Muscle of leg (tissue), 11 donors: ENCODE results near the gene PPP1R10. TPM values are rescaled to one million over a fixed set of nuclear protein-coding genes. Genes with fewer than 3 reads are reported as not detected.
"Not testable (repeated sequence)": the region's sequence is repeated elsewhere in the genome, so short reads cannot be mapped to it uniquely, and the experiment has no call there.

Experiments
- DNase-seq: peaks from one replicate; pipeline ENCODE4 v3.0.0; 2013
- H3K27ac ChIP-seq: one replicate; pipeline ENCODE4 v1.5.1; 2013; ENCODE audit warnings: mild to moderate bottlenecking, low read length, control low read depth
- H3K27me3 ChIP-seq: one replicate; pipeline ENCODE4 v1.6.1; 2013; ENCODE audit warnings: low read length; ENCODE audit not compliant: control insufficient read depth, insufficient read depth
- H3K36me3 ChIP-seq: one replicate; pipeline ENCODE4 v1.6.1; 2013; ENCODE audit warnings: low read length; ENCODE audit not compliant: control insufficient read depth, insufficient read depth
- H3K4me1 ChIP-seq: one replicate; pipeline ENCODE4 v1.6.1; 2013; ENCODE audit warnings: low read length; ENCODE audit not compliant: control insufficient read depth, insufficient read depth
- H3K4me3 ChIP-seq: one replicate; pipeline ENCODE4 v1.5.1; 2013; ENCODE audit warnings: low read length, control low read depth
- H3K9me3 ChIP-seq: replicated peaks from 2 replicates; pipeline ENCODE4 v1.6.1; 2013; ENCODE audit warnings: low read depth, low read length; ENCODE audit not compliant: control insufficient read depth
- WGBS: methylation state at CpG from one replicate; pipeline ENCODE4 v1.1.5; 2013; ENCODE audit warnings: missing lambda C conversion rate; ENCODE audit not compliant: insufficient coverage; 5-methylcytosine and 5-hydroxymethylcytosine counted together
- polyA plus RNA-seq, 8 donors: library from polyadenylated mRNA; unstranded; fragments of 120-200 nt; gene quantifications; one replicate each; pipeline versions ENCODE4 v1.2.1 to v1.2.3, GENCODE V29; 2013; ENCODE audit warnings: inconsistent platforms in 1 of 8, low replicate concordance in 1 of 8; ENCODE audit not compliant: insufficient read length in 8 of 8, insufficient read depth in 1 of 8
- total RNA-seq: library from RNA; stranded (reverse); fragments of 120-200 nt; gene quantifications from one replicate; pipeline ENCODE4 v1.2.4, GENCODE V29; 2013

PPP1R10 gene
- total and polyA plus RNA-seq, 9 donors = 22.4 to 32.7 (median 29.7) TPM

DNA sequence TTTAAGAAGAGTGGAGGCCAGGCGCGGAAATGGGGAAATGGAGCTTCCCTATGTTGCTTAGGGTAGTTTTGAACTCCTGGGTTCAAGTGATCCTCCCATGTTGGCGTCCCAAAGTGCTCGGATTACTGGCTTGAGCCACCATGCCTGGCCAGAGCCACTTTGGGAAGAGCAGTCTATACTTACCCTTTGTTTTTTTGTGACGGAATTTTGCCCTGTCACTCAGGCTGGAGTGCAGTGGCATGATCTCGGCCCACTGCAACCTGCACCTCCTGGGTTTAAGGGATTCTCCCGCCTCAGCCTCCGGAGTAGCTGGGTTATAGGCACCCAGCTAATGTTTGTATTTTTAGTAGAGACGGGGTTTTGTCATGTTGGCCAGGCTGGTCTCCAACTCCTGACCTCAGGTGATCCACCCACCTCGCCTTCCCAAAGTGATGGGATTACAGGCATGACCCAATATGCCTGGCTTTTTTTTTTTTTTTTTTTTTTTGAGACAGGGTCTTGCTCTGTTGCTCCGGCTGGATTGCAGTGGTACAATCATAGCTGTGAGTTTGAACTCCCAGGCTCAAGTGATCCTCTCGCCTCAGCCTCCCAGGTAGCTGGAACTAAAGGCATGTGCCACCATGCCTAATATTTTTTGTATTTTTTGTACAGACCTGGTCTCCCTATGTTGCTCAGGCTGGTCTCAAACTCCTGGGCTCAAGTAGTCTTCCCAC is 18.0 kb downstream of the PPP1R10 start:
- WGBS = 83% methylated on average over 8 of the region's 12 CpGs
- H3K36me3 ChIP-seq = peaks cover 38% of the 10 kb centered on the region
- H3K4me3 ChIP-seq = no peak overlapping the region
- H3K27ac ChIP-seq = no peak overlapping the region
- no peaks in the 10 kb centered on the region for H3K27me3 ChIP-seq
- no peaks in the 10 kb centered on the region for H3K9me3 ChIP-seq
- DNase-seq = no peak
- no peaks in the 10 kb centered on the region for H3K4me1 ChIP-seq

DNA sequence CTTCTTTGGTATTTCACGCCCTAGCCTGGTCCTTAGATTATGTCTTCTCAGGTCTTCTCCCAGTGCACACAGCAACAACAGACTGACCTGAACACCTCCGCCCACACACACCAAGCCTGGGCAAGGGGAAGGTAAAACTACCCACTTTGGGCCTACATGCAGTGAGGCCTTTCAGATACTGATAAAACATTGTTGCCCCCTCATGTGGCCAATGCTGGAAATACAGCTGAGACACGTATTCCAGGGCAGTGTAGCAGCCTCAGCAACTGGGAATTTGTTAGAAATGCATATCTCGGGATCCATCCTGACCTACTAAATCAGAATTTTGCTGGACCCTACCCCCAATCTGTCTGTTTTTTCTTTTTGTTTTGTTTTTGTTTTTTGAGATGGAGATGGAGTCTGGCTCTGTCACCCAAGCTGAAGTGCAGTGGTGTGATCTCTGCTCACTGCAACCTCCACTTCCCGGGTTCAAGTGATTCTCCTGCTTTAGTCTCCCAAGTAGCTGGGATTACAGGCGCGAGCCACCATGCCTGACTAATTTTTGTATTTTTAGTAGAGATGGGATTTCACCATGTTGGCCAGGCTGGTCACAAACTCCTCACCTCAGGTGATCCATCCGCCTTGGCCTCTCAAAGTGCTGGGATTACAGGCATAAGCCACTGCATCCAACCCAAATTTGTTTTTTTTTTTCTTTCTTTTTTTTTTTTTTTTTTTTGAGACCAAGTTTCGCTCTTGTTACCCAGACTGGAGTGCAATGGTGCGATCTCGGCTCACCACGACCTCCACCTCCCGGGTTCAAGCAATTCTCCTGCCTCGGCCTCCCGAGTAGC is 19.5 kb downstream of the PPP1R10 start:
- not testable (repeated sequence) for H3K27me3 ChIP-seq, H3K9me3 ChIP-seq, H3K27ac ChIP-seq, H3K4me3 ChIP-seq, H3K4me1 ChIP-seq
- DNase-seq = peak; percentile 82
- H3K36me3 ChIP-seq = peaks cover 31% of the 10 kb centered on the region
- WGBS = 0% methylated on average over 1 of the region's 15 CpGs

DNA sequence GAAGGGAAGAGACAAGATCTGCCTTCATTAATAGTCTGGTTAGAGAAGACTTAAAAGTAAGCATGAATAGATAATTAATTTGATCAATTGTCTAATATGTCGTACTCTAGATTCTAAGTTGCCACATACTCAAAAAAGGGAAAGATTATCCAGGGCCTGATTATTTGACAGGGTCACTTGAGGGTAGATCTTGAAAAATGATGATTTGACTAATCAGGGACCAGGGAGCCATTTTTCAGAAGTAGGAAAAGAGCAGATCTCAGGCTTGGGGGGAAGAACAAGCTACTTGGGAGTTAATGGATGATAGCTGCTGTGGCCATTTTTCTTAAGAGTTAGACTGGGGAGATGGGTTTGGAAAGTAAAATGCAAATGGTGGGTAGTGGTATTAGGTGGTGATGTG is 24.8 kb downstream of the PPP1R10 start:
- H3K36me3 ChIP-seq = peaks cover 48% of the 10 kb centered on the region
- no peaks in the 10 kb centered on the region for H3K4me1 ChIP-seq
- no CpG with 5 or more reads among the region's 1 CpG for WGBS
- no peak overlapping the region for H3K27ac ChIP-seq
- no peaks in the 10 kb centered on the region for H3K9me3 ChIP-seq
- no peak for DNase-seq
- H3K27me3 ChIP-seq = no peaks in the 10 kb centered on the region
- H3K4me3 ChIP-seq = no peak overlapping the region

DNA sequence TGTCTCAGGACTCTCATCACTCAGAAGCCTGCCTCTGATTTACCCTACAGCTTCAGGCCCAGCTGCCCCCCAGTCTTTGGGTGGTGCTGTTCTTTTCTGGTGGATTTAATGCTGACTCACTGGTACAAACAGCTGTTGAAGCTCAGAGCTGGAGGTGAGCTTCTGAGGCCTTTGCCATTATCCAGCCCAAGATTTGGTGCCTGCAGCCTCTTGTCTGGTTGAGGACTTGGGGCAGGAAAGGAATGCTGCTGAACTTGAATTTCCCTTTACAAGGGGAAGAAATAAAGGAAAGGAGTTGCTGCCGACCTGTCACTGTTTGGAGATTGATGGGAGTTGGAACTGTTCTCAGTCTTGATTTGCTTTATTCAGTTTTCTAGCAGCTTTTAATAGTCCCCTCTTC is 26.0 kb downstream of the PPP1R10 start:
- Histone ChIP-seq H3K4me1 (no peaks in the 10 kb centered on the region), H3K4me3 (no peak overlapping the region), H3K27ac (no peak overlapping the region), H3K36me3 (peaks cover 61% of the 10 kb centered on the region), H3K9me3 (no peaks in the 10 kb centered on the region), H3K27me3 (no peaks in the 10 kb centered on the region)
- no CpG with 5 or more reads among the region's 1 CpG for WGBS
- no peak for DNase-seq

DNA sequence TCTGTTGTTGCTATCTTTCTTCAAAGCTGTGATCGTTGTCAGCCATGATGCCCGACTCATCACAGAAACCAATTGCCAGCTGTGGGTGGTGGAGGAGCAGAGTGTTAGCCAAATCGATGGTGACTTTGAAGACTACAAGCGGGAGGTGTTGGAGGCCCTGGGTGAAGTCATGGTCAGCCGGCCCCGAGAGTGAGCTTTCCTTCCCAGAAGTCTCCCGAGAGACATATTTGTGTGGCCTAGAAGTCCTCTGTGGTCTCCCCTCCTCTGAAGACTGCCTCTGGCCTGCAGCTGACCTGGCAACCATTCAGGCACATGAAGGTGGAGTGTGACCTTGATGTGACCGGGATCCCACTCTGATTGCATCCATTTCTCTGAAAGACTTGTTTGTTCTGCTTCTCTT is 26.5 kb downstream of the PPP1R10 start:
- peaks cover 66% of the 10 kb centered on the region for H3K36me3 ChIP-seq
- H3K4me3 ChIP-seq = no peak overlapping the region

DNA sequence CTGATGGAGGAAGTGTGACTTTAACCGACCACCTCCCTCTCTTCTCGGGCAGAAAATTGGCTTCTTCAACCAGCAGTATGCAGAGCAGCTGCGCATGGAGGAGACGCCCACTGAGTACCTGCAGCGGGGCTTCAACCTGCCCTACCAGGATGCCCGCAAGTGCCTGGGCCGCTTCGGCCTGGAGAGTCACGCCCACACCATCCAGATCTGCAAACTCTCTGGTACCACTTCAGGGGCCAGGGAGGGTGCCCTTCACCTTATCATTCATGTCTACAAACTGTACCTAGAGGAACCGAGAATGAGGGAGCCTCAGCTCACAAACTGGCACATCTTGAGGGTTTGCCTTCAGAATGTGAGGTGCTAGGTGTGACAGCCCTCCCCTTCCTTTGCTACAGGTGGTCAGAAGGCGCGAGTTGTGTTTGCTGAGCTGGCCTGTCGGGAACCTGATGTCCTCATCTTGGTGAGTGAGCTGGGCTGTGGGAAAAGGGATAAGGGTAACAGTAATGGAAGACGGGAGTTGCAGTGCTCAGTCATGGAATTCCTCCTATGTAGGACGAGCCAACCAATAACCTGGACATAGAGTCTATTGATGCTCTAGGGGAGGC is 27.2 kb downstream of the PPP1R10 start:
- no peak for DNase-seq
- WGBS = 95% methylated on average over 11 of the region's 15 CpGs
- H3K9me3 ChIP-seq = no peaks in the 10 kb centered on the region
- H3K27me3 ChIP-seq = no peaks in the 10 kb centered on the region
- H3K4me1 ChIP-seq = no peaks in the 10 kb centered on the region
- peaks cover 72% of the 10 kb centered on the region for H3K36me3 ChIP-seq
- H3K4me3 ChIP-seq = no peak overlapping the region
- no peak overlapping the region for H3K27ac ChIP-seq

More for the DNA sequence above, 26.5 kb downstream of the PPP1R10 start:
- Histone ChIP-seq H3K4me1 (no peaks in the 10 kb centered on the region), H3K9me3 (no peaks in the 10 kb centered on the region), H3K27ac (no peak overlapping the region), H3K27me3 (no peaks in the 10 kb centered on the region)
- no peak for DNase-seq
- WGBS = 70% methylated on average over 6 of the region's 8 CpGs

DNA sequence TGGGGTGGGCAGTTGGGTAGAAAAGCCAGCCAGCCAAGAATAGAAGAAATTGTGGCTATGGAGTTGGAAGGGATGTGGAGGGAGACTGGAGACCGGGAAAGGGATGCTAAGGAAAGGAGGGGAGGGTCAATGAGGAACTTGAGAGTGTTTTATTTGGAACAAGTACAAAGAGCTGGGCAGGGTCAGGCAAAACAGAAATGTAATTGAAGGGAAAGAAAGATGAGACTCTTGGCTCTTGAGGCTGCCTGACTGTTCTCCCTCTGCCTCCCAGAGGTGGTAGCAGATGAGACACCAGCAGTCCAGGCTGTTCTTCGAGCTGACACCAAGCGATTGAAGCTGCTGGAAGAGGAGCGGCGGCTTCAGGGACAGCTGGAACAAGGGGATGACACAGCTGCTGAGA is 33.1 kb downstream of the PPP1R10 start:
- H3K4me1 ChIP-seq = no peaks in the 10 kb centered on the region
- 94% methylated on average over 5 of the region's 5 CpGs for WGBS
- H3K27ac ChIP-seq = no peak overlapping the region
- H3K36me3 ChIP-seq = peaks cover 85% of the 10 kb centered on the region
- no peaks in the 10 kb centered on the region for H3K27me3 ChIP-seq
- no peak overlapping the region for H3K4me3 ChIP-seq
- DNase-seq = no peak
- no peaks in the 10 kb centered on the region for H3K9me3 ChIP-seq

DNA sequence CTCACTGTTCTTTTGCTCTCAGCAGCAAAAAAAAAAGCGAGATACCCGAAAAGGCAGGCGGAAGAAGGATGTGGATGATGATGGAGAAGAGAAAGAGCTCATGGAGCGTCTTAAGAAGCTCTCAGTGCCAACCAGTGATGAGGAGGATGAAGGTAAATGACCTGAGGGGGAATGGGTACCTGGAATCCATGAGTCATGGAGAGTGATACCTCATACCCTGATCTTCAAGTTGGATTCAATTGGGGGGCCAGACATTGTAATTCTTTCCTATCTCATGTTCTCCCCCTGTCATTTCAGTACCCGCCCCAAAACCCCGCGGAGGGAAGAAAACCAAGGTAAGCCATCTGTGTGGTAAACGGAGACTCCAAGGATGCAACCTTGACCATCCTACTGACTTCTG is 39.0 kb downstream of the PPP1R10 start:
- Histone ChIP-seq H3K27me3 (no peaks in the 10 kb centered on the region), H3K27ac (no peak overlapping the region), H3K36me3 (peaks cover 66% of the 10 kb centered on the region), H3K4me1 (no peaks in the 10 kb centered on the region), H3K9me3 (no peaks in the 10 kb centered on the region), H3K4me3 (no peak overlapping the region)
- no peak for DNase-seq
- WGBS = 93% methylated on average over 4 of the region's 8 CpGs

DNA sequence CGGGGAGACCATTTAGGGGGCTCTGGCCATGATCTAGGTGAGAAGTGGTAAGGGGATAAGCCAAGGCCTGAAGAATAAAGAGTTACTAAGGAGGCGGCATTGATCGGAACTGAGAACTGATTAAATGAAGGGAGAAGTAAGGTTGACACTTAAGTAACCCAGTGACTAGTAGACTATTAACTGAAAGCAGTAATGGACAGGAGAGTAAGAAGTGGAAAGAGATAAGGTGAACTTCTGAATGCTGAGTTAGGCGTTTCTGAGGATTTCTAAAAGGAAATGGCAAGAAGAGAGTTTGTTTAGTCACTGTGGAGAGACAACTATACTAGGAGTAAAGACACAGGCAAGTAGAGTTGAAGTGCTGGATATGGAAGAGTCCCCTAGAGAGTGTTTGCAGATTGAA is 43.9 kb downstream of the PPP1R10 start:
- peaks cover 22% of the 10 kb centered on the region for H3K36me3 ChIP-seq
- H3K9me3 ChIP-seq = no peaks in the 10 kb centered on the region
- WGBS = 79% methylated on average over 4 of the region's 4 CpGs
- H3K27me3 ChIP-seq = no peaks in the 10 kb centered on the region
- no peak overlapping the region for H3K4me3 ChIP-seq
- peaks cover 17% of the 10 kb centered on the region for H3K4me1 ChIP-seq
- DNase-seq = no peak
- H3K27ac ChIP-seq = no peak overlapping the region

DNA sequence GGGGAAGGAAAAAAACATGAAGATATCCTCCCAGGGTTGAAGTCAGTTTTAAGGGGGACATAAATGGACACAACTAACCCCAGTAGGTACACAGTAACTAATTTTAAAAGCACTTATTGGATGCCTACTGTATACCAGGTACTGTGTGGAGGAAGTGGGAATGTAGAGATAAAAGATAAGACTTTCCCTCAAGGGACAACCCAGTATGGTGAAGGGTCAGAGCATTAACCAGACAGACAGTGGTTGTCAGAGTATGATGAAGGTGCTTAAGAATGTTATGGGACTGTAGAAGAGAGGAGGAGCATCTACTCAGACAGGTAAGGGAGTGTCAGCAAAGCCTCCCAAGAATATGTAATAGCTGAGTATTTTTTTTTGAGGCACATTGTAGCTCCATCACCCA is 44.9 kb downstream of the PPP1R10 start:
- peaks cover 17% of the 10 kb centered on the region for H3K4me1 ChIP-seq
- no peaks in the 10 kb centered on the region for H3K27me3 ChIP-seq
- H3K36me3 ChIP-seq = peaks cover 13% of the 10 kb centered on the region
- H3K9me3 ChIP-seq = no peaks in the 10 kb centered on the region
- no peak overlapping the region for H3K27ac ChIP-seq
- peak overlapping the region; percentile 68 for H3K4me3 ChIP-seq
- DNase-seq = no peak
